ENCODE data around the gene PLA2G4E. TPM values are rescaled to one million over a fixed set of nuclear protein-coding genes. Genes with fewer than 3 reads are reported as not detected.

The PLA2G4E gene
- polyA plus RNA-seq, 4 donors: not detected

GRCh38 chr15:41995476-41995855 is 25.4 kb downstream of the PLA2G4E start:
- DNase-seq (ENCODE audit: low read depth in 4 of 4, low spot score in 3 of 4): no peak

- no peak for DNase-seq (ENCODE audit: low read depth in 4 of 4, low spot score in 3 of 4)
Observed at GRCh38 chr15:41994772-41995475, 25.9 kb downstream of the PLA2G4E start.

- no peak for DNase-seq (ENCODE audit: low read depth in 4 of 4, low spot score in 3 of 4)
Observed at GRCh38 chr15:41994171-41994650, 26.6 kb downstream of the PLA2G4E start.

GRCh38 chr15:41993472-41994170 is 27.2 kb downstream of the PLA2G4E start:
- DNase-seq (ENCODE audit: low read depth in 4 of 4, low spot score in 3 of 4): no peak

- DNase-seq (ENCODE audit: low read depth in 4 of 4, low spot score in 3 of 4): no peak
Observed at GRCh38 chr15:41992803-41993190, 28.0 kb downstream of the PLA2G4E start.

- no peak for DNase-seq (ENCODE audit: low read depth in 4 of 4, low spot score in 3 of 4)
Observed at GRCh38 chr15:41992151-41992802, 28.6 kb downstream of the PLA2G4E start.

- no peak for DNase-seq (ENCODE audit: low read depth in 4 of 4, low spot score in 3 of 4)
Observed at GRCh38 chr15:41990691-41991090, 30.2 kb downstream of the PLA2G4E start.

GRCh38 chr15:41990243-41990605 is 30.6 kb downstream of the PLA2G4E start:
- DNase-seq (ENCODE audit: low read depth in 4 of 4, low spot score in 3 of 4): no peak

GRCh38 chr15:41989573-41990242 is 31.1 kb downstream of the PLA2G4E start:
- DNase-seq (ENCODE audit: low read depth in 4 of 4, low spot score in 3 of 4): peak in 1 of 4 donors; percentile 41

- DNase-seq (ENCODE audit: low read depth in 4 of 4, low spot score in 3 of 4): no peak
Observed at GRCh38 chr15:41988896-41989572, 31.8 kb downstream of the PLA2G4E start.

GRCh38 chr15:41987925-41988275 is 32.9 kb downstream of the PLA2G4E start:
- DNase-seq (ENCODE audit: low read depth in 4 of 4, low spot score in 3 of 4): no peak

GRCh38 chr15:41987246-41987924 is 33.5 kb downstream of the PLA2G4E start:
- DNase-seq (ENCODE audit: low read depth in 4 of 4, low spot score in 3 of 4): no peak

- no peak for DNase-seq (ENCODE audit: low read depth in 4 of 4, low spot score in 3 of 4)
Observed at GRCh38 chr15:41985236-41986160, 35.3 kb downstream of the PLA2G4E start.

GRCh38 chr15:41984622-41985021 is 36.2 kb downstream of the PLA2G4E start:
- no peak for DNase-seq (ENCODE audit: low read depth in 4 of 4, low spot score in 3 of 4)

GRCh38 chr15:41983621-41984571 is 36.9 kb downstream of the PLA2G4E start:
- DNase-seq (ENCODE audit: low read depth in 4 of 4, low spot score in 3 of 4): no peak

GRCh38 chr15:41983221-41983620 is 37.6 kb downstream of the PLA2G4E start:
- no peak for DNase-seq (ENCODE audit: low read depth in 4 of 4, low spot score in 3 of 4)

- DNase-seq (ENCODE audit: low read depth in 4 of 4, low spot score in 3 of 4): no peak
Observed at GRCh38 chr15:41982133-41982930, 38.5 kb downstream of the PLA2G4E start.
